GM12878 (cell line): ENCODE results near the gene SPDYE2B. TPM values are rescaled to one million over a fixed set of nuclear protein-coding genes. Genes with fewer than 3 reads are reported as not detected.
"Not testable (repeated sequence)": the region's sequence is repeated elsewhere in the genome, so short reads cannot be mapped to it uniquely, and the experiment has no call there.

Experiments used
- ATAC-seq: fragments of 200-7000 bp; cut with Tn5 transposase; 3 replicates; pipeline ENCODE4 v1.9.1; 2020; ENCODE audit warnings: mild to moderate bottlenecking, moderate library complexity
- BruUV-seq: library from RNA; stranded (reverse); fragments of 400-500 nt; replicated peaks from 2 replicates; lab custom pipeline; 2021; lab: Mats Ljungman, UMichigan
- CTCF ChIA-PET: fragments of 300-600 bp; sonication (Branson Sonifier 250); formaldehyde crosslinking; extraction: SDS; loops from one replicate; lab custom pipeline; 2021; ENCODE audit warnings: inconsistent platforms; lab: Yijun Ruan, JAX
- POLR2A ChIA-PET: fragments of 350-600 bp; formaldehyde crosslinking; extraction: SDS; loops from one replicate; lab custom pipeline; 2021; ENCODE audit warnings: inconsistent platforms; lab: Charles Lee
- RAD21 ChIA-PET: fragments of 300-600 bp; sonication (Branson Sonifier 250); formaldehyde crosslinking; loops from one replicate; lab custom pipeline; 2023; ENCODE audit warnings: antibody characterized with exemption; ENCODE audit not compliant: unreplicated experiment; lab: Charles Lee
- SMC1A ChIA-PET: fragments of 300-600 bp; sonication (Branson Sonifier 250); formaldehyde crosslinking; loops from one replicate; lab custom pipeline; 2023; ENCODE audit not compliant: unreplicated experiment, uncharacterized antibody; lab: Charles Lee
- DNase-seq: peaks from one replicate; pipeline ENCODE4 v3.0.0-alpha.2; 2011; ENCODE audit warnings: low read depth, low spot score
- FAIRE-seq: peaks from 3 replicates; lab custom pipeline; 2011; peaks lifted over from hg19 to GRCh38; lab: Jason Lieb, UNC
- H2AFZ ChIP-seq: 2 replicates; pipeline ENCODE4 v1.6.0; 2011; ENCODE audit warnings: low read depth, low read length, control low read depth; ENCODE audit not compliant: control insufficient read depth
- H3K27ac ChIP-seq: 2 replicates; pipeline ENCODE4 v1.5.1; 2011; ENCODE audit warnings: control low read depth; ENCODE audit not compliant: control insufficient read depth, insufficient read depth
- H3K27me3 ChIP-seq, 2 experiments: replicated peaks in 1 of 2; 2 replicates each; pipeline versions ENCODE4 v1.6.0 to v1.6.1; 2011; ENCODE audit warnings: low read length in 1 of 2; ENCODE audit not compliant: control insufficient read depth in 2 of 2, insufficient read depth in 2 of 2
- H3K36me3 ChIP-seq, 2 experiments: 2 replicates each; pipeline ENCODE4 v1.5.1; 2011; ENCODE audit warnings: low read length in 1 of 2; ENCODE audit not compliant: control insufficient read depth in 2 of 2, insufficient read depth in 2 of 2
- H3K4me1 ChIP-seq: 2 replicates; pipeline ENCODE4 v1.6.1; 2011; ENCODE audit warnings: mild to moderate bottlenecking, low read length, moderate library complexity, mixed read lengths; ENCODE audit not compliant: control insufficient read depth, insufficient read depth
- H3K4me2 ChIP-seq: 2 replicates; pipeline ENCODE4 v1.6.0; 2011; ENCODE audit warnings: control low read depth; ENCODE audit not compliant: control insufficient read depth, insufficient read depth
- H3K4me3 ChIP-seq: fragments of 200-600 bp; sonication (generic); 2 replicates; pipeline ENCODE4 v1.5.1; 2016
- H3K79me2 ChIP-seq: 2 replicates; pipeline ENCODE4 v1.6.0; 2011; ENCODE audit warnings: low read length; ENCODE audit not compliant: control insufficient read depth, insufficient read depth
- H3K9ac ChIP-seq: 2 replicates; pipeline ENCODE4 v1.8.0; 2011; ENCODE audit warnings: low read length, control low read depth, mixed read lengths; ENCODE audit not compliant: control insufficient read depth, insufficient read depth
- H3K9me3 ChIP-seq: replicated peaks from 3 replicates; pipeline ENCODE4 v1.5.1; 2011; ENCODE audit warnings: mild to moderate bottlenecking, low read length; ENCODE audit not compliant: control insufficient read depth, insufficient read depth
- H4K20me1 ChIP-seq: 2 replicates; pipeline ENCODE4 v1.6.0; 2011; ENCODE audit not compliant: control insufficient read depth, insufficient read depth
- WGBS: methylation state at CpG from one replicate; pipeline ENCODE4 v1.1.6; 2016; ENCODE audit warnings: low lambda C conversion rate; ENCODE audit not compliant: insufficient replicate concordance, insufficient coverage; ENCODE audit errors: missing lambda C conversion rate; 5-methylcytosine and 5-hydroxymethylcytosine counted together
- in situ Hi-C: fragments of 300-500 bp; cut with MboI; formaldehyde crosslinking; loops from 9 replicates; pipeline ENCODE4 v1.14.3; 2018; ENCODE audit warnings: mixed read lengths
- intact Hi-C: fragments of 100-400 bp; cut with micrococcal nuclease; formaldehyde crosslinking; loops from one replicate; pipeline ENCODE4 v1.14.2; 2022; ENCODE audit not compliant: unreplicated experiment
- polyA plus RNA-seq, 11 experiments: library from polyadenylated mRNA; depleted of rRNA in 4 of 11; unstranded in 6 of 11; stranded (reverse) in 5 of 11; fragments of >200 nt; fragmentation: Nextera tagmentation in 4 of 11; fragmentation: Illumina TruSeq in 1 of 11; extraction: Ambion mirVana in 4 of 11; extraction: Trizol in 1 of 11; gene quantifications; 1 replicate in 1 of 11; 2 replicates in 10 of 11; pipeline versions ENCODE4 v1.2.1 to v1.2.3, GENCODE V29; 2011 to 2016; ENCODE audit warnings: inconsistent platforms in 2 of 11, missing spikeins in 2 of 11, low read depth in 1 of 11
- total RNA-seq, 4 experiments: library from RNA; depleted of rRNA in 3 of 4; stranded (reverse); fragments of >200 nt in 3 of 4; fragmentation: Illumina TruSeq in 1 of 4; extraction: Trizol in 1 of 4; gene quantifications; 2 replicates each; pipeline versions ENCODE4 v1.2.1 to v1.2.3, GENCODE V29; 2013 to 2021

SPDYE2B gene
- total and polyA plus RNA-seq, 10 of the 15 experiments (the other 5 are each of a cell fraction or from before 2014, with no cell fraction given): 0.19 to 0.59 (median 0.32) TPM; not detected in 7

GRCh38 chr7:102695033-102695552 lies 45.0 kb downstream of the SPDYE2B start:
- ATAC-seq (peak; percentile 92), FAIRE-seq (peak; percentile 94)
- peak overlapping the region; percentile 51 for H2AFZ ChIP-seq
- H3K9me3 ChIP-seq, H4K20me1 ChIP-seq, H3K27me3 ChIP-seq, intact Hi-C loops, H3K4me2 ChIP-seq, RAD21 ChIA-PET, CTCF ChIA-PET, H3K9ac ChIP-seq, H3K36me3 ChIP-seq, BruUV-seq, H3K79me2 ChIP-seq, DNase-seq, H3K4me3 ChIP-seq, SMC1A ChIA-PET, H3K4me1 ChIP-seq: not testable (repeated sequence)
- 0% methylated on average over 1 of the region's 3 CpGs for WGBS
- in situ Hi-C loops: loop anchor here (10.0 kb wide), 1 partner anchor 50 kb away; the partner anchor contains the start of gene FAM185A
- POLR2A ChIA-PET: interaction anchor here (0.6 kb wide), 1 partner anchor 63 kb away, joined by 3 read pairs; no protein-coding TSS in a partner anchor
- H3K27ac ChIP-seq: peak overlapping the region; percentile 52

- 63% methylated on average over 1 of the region's 2 CpGs for WGBS
- CTCF ChIA-PET, H3K9ac ChIP-seq: not testable (repeated sequence)
Measured at GRCh38 chr7:102696009-102696408, 45.9 kb downstream of the SPDYE2B start.

GRCh38 chr7:102697642-102698512 lies 47.8 kb downstream of the SPDYE2B start:
- POLR2A ChIA-PET: not testable (repeated sequence)

More at GRCh38 chr7:102696009-102696408, 45.9 kb downstream of the SPDYE2B start:
- BruUV-seq, H3K27ac ChIP-seq, intact Hi-C loops, H3K36me3 ChIP-seq, RAD21 ChIA-PET, H3K27me3 ChIP-seq, DNase-seq, H3K4me1 ChIP-seq, H3K79me2 ChIP-seq, SMC1A ChIA-PET, H3K4me2 ChIP-seq, H3K9me3 ChIP-seq, H2AFZ ChIP-seq, H4K20me1 ChIP-seq, H3K4me3 ChIP-seq: not testable (repeated sequence)
- in situ Hi-C loops: loop anchor here (10.0 kb wide), 1 partner anchor 49 kb away; the partner anchor contains the start of gene FAM185A
- peak; percentile 66 for FAIRE-seq
- peak; percentile 54 for ATAC-seq
- POLR2A ChIA-PET: interaction anchor here (0.6 kb wide), 1 partner anchor 412 kb away, joined by 5 read pairs; no protein-coding TSS in a partner anchor

More at GRCh38 chr7:102697642-102698512, 47.8 kb downstream of the SPDYE2B start:
- H3K9ac ChIP-seq, H2AFZ ChIP-seq, H3K4me3 ChIP-seq, H3K27ac ChIP-seq, H3K36me3 ChIP-seq, DNase-seq, intact Hi-C loops, H3K9me3 ChIP-seq, ATAC-seq, H3K27me3 ChIP-seq, RAD21 ChIA-PET, H3K4me2 ChIP-seq, CTCF ChIA-PET, H3K4me1 ChIP-seq, SMC1A ChIA-PET, BruUV-seq, H4K20me1 ChIP-seq, H3K79me2 ChIP-seq, FAIRE-seq: not testable (repeated sequence)
- 82% methylated on average over 4 of the region's 5 CpGs for WGBS
- in situ Hi-C loops: loop anchor here (10.0 kb wide), 1 partner anchor 47 kb away; the partner anchor contains the start of gene FAM185A
